Hematopoietic multipotent progenitor cell treated with erythropoietin and hydrocortisone succinate and interleukin-3 and kit ligand, for 15 days (in vitro differentiated cells): ENCODE results near the gene TMED8.

Source experiments
- DNase-seq: peaks from one replicate; pipeline ENCODE4 v3.0.0-alpha.2; 2015; ENCODE audit warnings: low spot score

Gene TMED8

GRCh38 chr14:77296155-77296554 is 80.7 kb downstream of the TMED8 start:
- no peak for DNase-seq

- DNase-seq, result no peak
Measured at GRCh38 chr14:77290705-77291104, 86.2 kb downstream of the TMED8 start.

- DNase-seq, result no peak
Measured at GRCh38 chr14:77286576-77286975, 90.3 kb downstream of the TMED8 start.
